PC-3 (cell line): ENCODE data around the gene IL31RA. TPM values are rescaled to one million over a fixed set of nuclear protein-coding genes. Genes with fewer than 3 reads are reported as not detected.

Experiments used
- ATAC-seq: fragments of 200-7000 bp; cut with Tn5 transposase; 2 replicates; pipeline ENCODE4 v1.9.1; 2020; ENCODE audit warnings: mild to moderate bottlenecking, moderate library complexity
- BruUV-seq: library from RNA; stranded (reverse); fragments of 400-500 nt; replicated peaks from 2 replicates; lab custom pipeline; 2021; lab: Mats Ljungman, UMichigan
- CTCF ChIA-PET: fragments of 300-600 bp; sonication (Branson Sonifier 250); formaldehyde crosslinking; loops from one replicate; lab custom pipeline; 2022; ENCODE audit warnings: antibody characterized with exemption; lab: Charles Lee
- POLR2A ChIA-PET: fragments of 300-600 bp; sonication (Branson Sonifier 250); formaldehyde crosslinking; loops from one replicate; lab custom pipeline; 2022; ENCODE audit warnings: antibody characterized with exemption; ENCODE audit not compliant: unreplicated experiment; lab: Charles Lee
- DNase-seq: peaks from one replicate; pipeline ENCODE4 v3.0.0-alpha.2; 2015
- H2AFZ ChIP-seq: fragments of 300-600 bp; sonication (generic); 2 replicates; pipeline ENCODE4 v1.6.0; 2016; ENCODE audit warnings: antibody characterized with exemption, low read length
- H3F3A ChIP-seq: fragments of 300-600 bp; sonication (generic); one replicate; pipeline ENCODE4 v1.6.0; 2017; ENCODE audit warnings: antibody characterized with exemption, low read length, control low read depth, mild to moderate bottlenecking; ENCODE audit not compliant: unreplicated experiment
- H3K27ac ChIP-seq: fragments of 300-600 bp; sonication (generic); 2 replicates; pipeline ENCODE4 v1.5.1; 2016; ENCODE audit warnings: mild to moderate bottlenecking, low read length
- H3K27me3 ChIP-seq: fragments of 300-600 bp; sonication (generic); 2 replicates; pipeline ENCODE4 v1.6.1; 2016; ENCODE audit warnings: low read length, mixed read lengths
- H3K36me3 ChIP-seq: fragments of 300-600 bp; sonication (generic); 2 replicates; pipeline ENCODE4 v1.6.1; 2016; ENCODE audit warnings: low read depth, mixed run types, low read length, mixed read lengths
- H3K4me1 ChIP-seq: fragments of 300-600 bp; sonication (generic); 2 replicates; pipeline ENCODE4 v1.5.1; 2016; ENCODE audit warnings: low read length; ENCODE audit not compliant: insufficient read depth
- H3K4me2 ChIP-seq: fragments of 300-600 bp; sonication (generic); 2 replicates; pipeline ENCODE4 v1.6.0; 2016; ENCODE audit warnings: low read length
- H3K4me3 ChIP-seq: fragments of 300-600 bp; sonication (generic); 2 replicates; pipeline ENCODE4 v1.5.1; 2016; ENCODE audit warnings: mild to moderate bottlenecking, low read length, mixed read lengths
- H3K79me2 ChIP-seq: fragments of 300-600 bp; sonication (generic); 2 replicates; pipeline ENCODE4 v1.6.1; 2017; ENCODE audit warnings: low read length, mixed read lengths
- H3K9ac ChIP-seq: fragments of 300-600 bp; sonication (generic); 2 replicates; pipeline ENCODE4 v1.6.0; 2016; ENCODE audit warnings: mild to moderate bottlenecking, low read length
- H3K9me2 ChIP-seq: fragments of 300-600 bp; sonication (generic); replicated peaks from 2 replicates; pipeline ENCODE4 v1.6.1; 2016; ENCODE audit warnings: mixed run types, low read length, mixed read lengths
- H3K9me3 ChIP-seq: fragments of 300-600 bp; sonication (generic); 2 replicates; pipeline ENCODE4 v1.6.1; 2016; ENCODE audit warnings: low read length, mixed read lengths
- H4K20me1 ChIP-seq: fragments of 300-600 bp; sonication (generic); 2 replicates; pipeline ENCODE4 v1.6.1; 2016; ENCODE audit warnings: low read length, mixed read lengths
- CTCF ChIP-seq: fragments of 300-600 bp; sonication (generic); conservative IDR thresholded peaks from 2 replicates; pipeline ENCODE4 v1.5.1; 2017; ENCODE audit warnings: antibody characterized with exemption, low read depth, mild to moderate bottlenecking, low read length
- EZH2 ChIP-seq: fragments of 300-600 bp; sonication (generic); IDR thresholded peaks from one replicate; pipeline ENCODE4 v1.6.1; 2017; ENCODE audit warnings: antibody characterized with exemption, mild to moderate bottlenecking, low read length; ENCODE audit not compliant: unreplicated experiment
- EZH2phosphoT487 ChIP-seq: fragments of 300-600 bp; sonication (generic); IDR thresholded peaks from 2 replicates; pipeline ENCODE4 v1.6.1; 2018; ENCODE audit warnings: mild to moderate bottlenecking, antibody characterized with exemption, low read length, borderline replicate concordance
- intact Hi-C: fragments of 100-400 bp; cut with micrococcal nuclease; formaldehyde crosslinking; loops from 2 replicates; pipeline ENCODE4 v1.9.0; 2023
- total RNA-seq: library from RNA; depleted of rRNA; stranded (reverse); fragments of >200 nt; gene quantifications from 2 replicates; pipeline ENCODE4 v1.2.3, GENCODE V29; 2014

IL31RA gene
- total RNA-seq, 1 experiment from 2014 or later, result 1.6 TPM

DNA sequence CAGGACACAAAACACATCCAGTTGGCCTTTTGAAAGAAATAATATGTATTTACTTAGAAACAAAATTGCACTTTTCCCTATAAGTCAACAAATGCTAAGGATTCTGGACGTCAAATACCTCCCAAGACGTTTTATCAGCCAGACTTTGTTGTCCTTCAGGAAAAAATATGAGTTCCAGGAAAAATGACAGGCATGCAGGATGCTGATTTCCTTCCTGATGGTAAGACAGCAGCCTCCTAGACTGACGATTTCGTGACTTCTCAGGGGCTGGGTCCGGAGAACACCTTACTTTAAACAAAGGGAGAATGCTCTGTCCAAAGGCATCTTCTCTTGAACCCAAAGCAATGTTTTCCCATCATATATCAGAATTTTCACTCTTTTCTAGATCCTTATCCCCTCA lies 74.6 kb downstream of the IL31RA start:
- ChIA-PET POLR2A (no interaction called here), CTCF (no interaction called here)
- DNase-seq (no peak), ATAC-seq (no peak)
- H3F3A ChIP-seq, result no peaks in the 10 kb centered on the region
- no peak overlapping the region for H3K9ac ChIP-seq
- no peak overlapping the region for H3K4me3 ChIP-seq
- no peaks in the 10 kb centered on the region for H4K20me1 ChIP-seq
- intact Hi-C loops, result loop anchor here (10.0 kb wide), 1 partner anchor 521 kb away; no protein-coding TSS in a partner anchor
- BruUV-seq, result no TSS peak
- H3K4me1 ChIP-seq, result peaks cover 9% of the 10 kb centered on the region; the same call in 1 of the 2 replicates
- TF ChIP-seq EZH2phosphoT487, result no peak
- TF ChIP-seq CTCF, result no peak
- TF ChIP-seq EZH2, result no peak
- H2AFZ ChIP-seq, result no peak overlapping the region
- no peaks in the 10 kb centered on the region for H3K79me2 ChIP-seq
- H3K36me3 ChIP-seq, result no peaks in the 10 kb centered on the region
- H3K9me2 ChIP-seq, result no peaks in the 10 kb centered on the region
- no peak overlapping the region for H3K27ac ChIP-seq
- no peaks in the 10 kb centered on the region for H3K27me3 ChIP-seq
- H3K9me3 ChIP-seq, result no peaks in the 10 kb centered on the region
- H3K4me2 ChIP-seq, result no peak overlapping the region

- H3F3A ChIP-seq, result no peaks in the 10 kb centered on the region
- ATAC-seq (no peak), DNase-seq (no peak)
- intact Hi-C loops, result loop anchor here (10.0 kb wide), 1 partner anchor 522 kb away; no protein-coding TSS in a partner anchor
- H3K27me3 ChIP-seq, result no peaks in the 10 kb centered on the region
- no peaks in the 10 kb centered on the region for H3K36me3 ChIP-seq
- ChIA-PET POLR2A (no interaction called here), CTCF (no interaction called here)
- H4K20me1 ChIP-seq, result no peaks in the 10 kb centered on the region
- no peak overlapping the region for H3K27ac ChIP-seq
- H3K4me2 ChIP-seq, result no peak overlapping the region
- H3K9me3 ChIP-seq, result no peaks in the 10 kb centered on the region
- no TSS peak for BruUV-seq
- H2AFZ ChIP-seq, result no peak overlapping the region
- H3K9ac ChIP-seq, result no peak overlapping the region
- peaks cover 9% of the 10 kb centered on the region; the same call in 1 of the 2 replicates for H3K4me1 ChIP-seq
- no peaks in the 10 kb centered on the region for H3K9me2 ChIP-seq
- H3K79me2 ChIP-seq, result no peaks in the 10 kb centered on the region
- TF ChIP-seq EZH2, result no peak
- TF ChIP-seq EZH2phosphoT487, result no peak
- no peak for TF ChIP-seq CTCF
- no peak overlapping the region for H3K4me3 ChIP-seq
These were observed 75.3 kb downstream of the IL31RA start for GRCh38 chr5:55926476-55926875.

- no peak overlapping the region for H3K9ac ChIP-seq
- TF ChIP-seq CTCF, result no peak
- TF ChIP-seq EZH2, result no peak
- TF ChIP-seq EZH2phosphoT487, result no peak
- no peak overlapping the region for H3K4me3 ChIP-seq
- ChIA-PET POLR2A (no interaction called here), CTCF (no interaction called here)
- H3F3A ChIP-seq, result no peaks in the 10 kb centered on the region
- H4K20me1 ChIP-seq, result no peaks in the 10 kb centered on the region
- no TSS peak for BruUV-seq
- ATAC-seq (no peak), DNase-seq (no peak)
- no peaks in the 10 kb centered on the region for H3K79me2 ChIP-seq
- intact Hi-C loops, result loop anchor here (10.0 kb wide), 1 partner anchor 523 kb away; no protein-coding TSS in a partner anchor
- H3K9me3 ChIP-seq, result no peaks in the 10 kb centered on the region
- no peak overlapping the region for H2AFZ ChIP-seq
- H3K4me1 ChIP-seq, result peaks cover 6% of the 10 kb centered on the region; the same call in 1 of the 2 replicates
- no peaks in the 10 kb centered on the region for H3K27me3 ChIP-seq
- no peaks in the 10 kb centered on the region for H3K9me2 ChIP-seq
- no peak overlapping the region for H3K27ac ChIP-seq
- no peak overlapping the region for H3K4me2 ChIP-seq
- no peaks in the 10 kb centered on the region for H3K36me3 ChIP-seq
These were observed 76.9 kb downstream of the IL31RA start for GRCh38 chr5:55927861-55928655.
